HG02763 (cell line): ENCODE results near the gene STRBP.
A peak's percentile ranks its signal among the peaks of the same experiment; 100 is the strongest.
"Not testable (repeated sequence)": the region's sequence is repeated elsewhere in the genome, so short reads cannot be mapped to it uniquely, and the experiment has no call there.

Source experiments
- ATAC-seq: cut with Tn5 transposase; IDR thresholded peaks from one replicate; pipeline ENCODE4 v1.9.1; 2021; ENCODE audit warnings: mild to moderate bottlenecking, moderate library complexity; ENCODE audit not compliant: unreplicated experiment

The STRBP gene

DNA sequence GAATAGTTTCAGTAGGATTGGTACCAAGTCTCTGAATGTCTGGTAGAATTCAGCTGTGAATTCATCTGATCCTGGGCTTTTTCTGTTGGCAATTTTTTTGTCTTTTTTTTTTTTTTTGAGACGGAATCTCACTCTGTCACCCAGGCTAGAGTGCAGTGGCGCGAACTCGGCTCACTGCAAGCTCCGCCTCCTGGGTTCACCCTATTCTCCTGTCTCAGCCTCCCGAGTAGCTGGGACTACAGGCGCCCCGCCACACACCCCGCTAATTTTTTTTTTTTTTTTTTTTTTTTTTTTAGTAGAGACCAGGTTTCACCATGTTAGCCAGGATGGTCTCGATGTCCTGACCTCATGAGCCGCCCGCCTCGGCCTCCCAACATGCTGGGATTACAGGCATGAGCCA is 67.9 kb downstream of the STRBP start:
- ATAC-seq = not testable (repeated sequence)

DNA sequence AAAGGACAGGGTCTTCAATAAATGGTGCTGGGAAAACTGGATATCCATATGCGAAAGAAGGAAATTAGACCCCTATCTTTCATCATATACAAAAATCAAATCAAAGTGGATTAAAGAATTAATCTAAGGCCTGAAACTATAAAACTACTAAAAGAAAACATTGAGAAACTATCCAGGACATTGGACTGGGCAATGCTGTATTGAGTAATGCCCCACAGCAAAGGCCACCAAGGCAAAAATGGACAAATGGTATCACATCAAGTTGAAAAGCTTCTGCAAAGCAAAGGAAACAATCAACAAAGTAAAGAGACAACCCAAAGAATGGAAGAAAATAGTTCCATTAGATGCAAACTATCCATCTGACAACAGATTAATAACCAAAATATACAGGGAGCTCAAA is 72.3 kb downstream of the STRBP start:
- no peak for ATAC-seq

DNA sequence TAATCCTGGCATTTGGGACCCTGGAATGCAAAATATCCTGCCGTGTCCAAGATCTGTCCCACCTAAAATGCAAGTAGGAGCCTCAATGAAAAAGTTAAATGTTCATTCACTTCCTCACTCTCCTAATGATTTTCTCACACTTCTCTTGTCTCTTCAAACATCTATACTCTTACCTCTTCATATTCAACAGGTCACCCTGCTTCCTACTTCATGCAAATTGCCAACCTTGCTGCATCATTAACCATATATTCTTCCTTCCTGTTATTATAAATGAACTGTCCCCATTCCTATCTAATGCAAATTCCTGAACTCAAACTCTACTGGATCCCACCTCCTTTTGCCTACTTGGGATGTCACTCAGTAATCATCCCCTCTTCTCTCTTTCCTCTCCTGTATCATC is 74.4 kb downstream of the STRBP start:
- no peak for ATAC-seq

DNA sequence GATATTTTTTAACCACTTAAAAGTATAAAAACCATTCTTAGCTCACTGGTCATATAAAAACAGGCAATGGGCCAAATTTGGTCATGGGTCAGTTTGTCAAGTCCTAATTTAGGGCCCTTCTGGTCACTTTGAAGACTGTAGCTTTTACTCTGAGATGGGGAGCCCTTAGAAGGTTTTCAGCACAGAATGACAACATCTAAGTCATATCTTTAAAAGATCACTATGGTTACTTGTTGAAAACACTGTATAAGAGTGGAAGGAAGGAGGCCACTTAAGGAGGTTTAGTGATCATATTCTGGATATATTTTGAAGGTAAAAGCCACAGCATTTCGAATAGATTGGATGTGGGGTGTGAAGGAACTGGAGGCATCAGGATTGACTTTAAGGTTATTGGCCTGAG is 76.7 kb downstream of the STRBP start:
- ATAC-seq = no peak

DNA sequence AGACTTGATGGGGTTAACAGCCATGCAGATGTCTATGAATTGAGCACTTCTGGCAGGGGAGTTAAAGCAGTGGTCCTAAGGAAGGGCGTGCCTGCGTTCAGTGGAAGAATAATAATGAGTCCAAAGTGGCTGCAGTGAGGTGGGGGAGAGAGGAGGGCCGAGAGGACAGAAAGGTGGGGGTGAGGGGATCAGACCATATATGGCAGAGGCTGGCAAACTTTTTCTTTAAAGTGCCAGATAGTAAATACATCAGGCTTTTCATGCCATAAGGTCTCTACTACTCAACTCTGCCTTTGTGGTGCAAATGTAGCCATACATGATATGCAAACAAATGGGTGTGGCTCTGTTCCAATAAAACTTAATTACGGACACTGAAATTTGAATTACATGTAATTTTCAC is 77.1 kb downstream of the STRBP start:
- no peak for ATAC-seq

DNA sequence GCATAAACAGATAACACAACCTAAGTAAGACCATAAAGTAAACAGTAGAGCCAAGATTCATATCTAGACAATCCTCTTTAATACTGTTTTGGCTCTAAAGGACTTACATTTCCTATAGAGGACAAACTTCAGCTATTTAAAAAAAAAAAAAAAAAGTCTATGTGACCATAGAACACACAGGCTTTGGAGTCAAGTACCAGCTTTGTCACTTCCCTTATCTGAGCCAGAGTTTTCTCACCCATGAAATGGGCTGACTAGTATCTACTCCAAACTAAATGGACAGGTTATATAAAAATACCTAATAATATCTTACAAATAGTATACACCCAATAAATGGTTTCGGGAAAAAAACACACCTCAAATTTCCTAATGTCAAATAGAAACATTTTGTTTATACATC is 81.3 kb downstream of the STRBP start:
- ATAC-seq = no peak

DNA sequence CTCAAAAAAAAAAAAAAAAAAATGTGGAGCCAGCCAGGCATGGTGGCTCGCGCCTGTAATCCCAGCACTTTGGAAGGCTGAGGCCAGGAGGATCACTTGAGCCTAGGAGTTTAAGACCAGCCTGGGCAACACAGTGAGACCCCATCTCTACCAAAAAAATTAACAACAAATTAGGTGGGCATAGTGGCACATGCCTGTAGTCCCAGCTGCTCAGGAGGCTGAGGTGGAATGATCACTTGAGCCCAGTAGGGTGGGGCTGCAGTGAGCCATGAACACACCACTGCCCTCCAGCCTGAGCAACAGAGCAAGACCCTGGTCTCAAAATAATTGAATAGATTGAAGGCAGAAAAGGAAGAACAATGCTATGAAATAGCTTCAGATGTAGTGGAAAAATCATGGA is 82.4 kb downstream of the STRBP start:
- ATAC-seq = not testable (repeated sequence)

DNA sequence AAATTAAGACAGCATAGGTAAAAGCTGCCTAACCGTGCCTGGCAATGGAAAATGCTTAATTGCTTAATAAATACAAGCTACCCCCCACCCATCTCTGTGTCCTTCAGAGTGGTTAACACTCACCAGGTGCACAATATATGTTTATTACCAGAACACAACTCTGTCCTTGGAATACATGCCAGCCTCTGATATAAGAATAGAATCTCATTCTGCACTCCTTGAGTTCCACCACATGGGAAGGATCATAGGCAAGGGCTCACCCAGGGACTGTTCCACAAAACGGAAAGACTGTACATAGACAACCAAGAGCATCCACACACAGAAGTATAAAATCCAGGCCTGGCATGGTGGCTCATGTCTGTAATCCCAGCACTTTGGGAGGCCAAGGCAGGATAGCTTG is 91.4 kb downstream of the STRBP start:
- ATAC-seq = no peak

DNA sequence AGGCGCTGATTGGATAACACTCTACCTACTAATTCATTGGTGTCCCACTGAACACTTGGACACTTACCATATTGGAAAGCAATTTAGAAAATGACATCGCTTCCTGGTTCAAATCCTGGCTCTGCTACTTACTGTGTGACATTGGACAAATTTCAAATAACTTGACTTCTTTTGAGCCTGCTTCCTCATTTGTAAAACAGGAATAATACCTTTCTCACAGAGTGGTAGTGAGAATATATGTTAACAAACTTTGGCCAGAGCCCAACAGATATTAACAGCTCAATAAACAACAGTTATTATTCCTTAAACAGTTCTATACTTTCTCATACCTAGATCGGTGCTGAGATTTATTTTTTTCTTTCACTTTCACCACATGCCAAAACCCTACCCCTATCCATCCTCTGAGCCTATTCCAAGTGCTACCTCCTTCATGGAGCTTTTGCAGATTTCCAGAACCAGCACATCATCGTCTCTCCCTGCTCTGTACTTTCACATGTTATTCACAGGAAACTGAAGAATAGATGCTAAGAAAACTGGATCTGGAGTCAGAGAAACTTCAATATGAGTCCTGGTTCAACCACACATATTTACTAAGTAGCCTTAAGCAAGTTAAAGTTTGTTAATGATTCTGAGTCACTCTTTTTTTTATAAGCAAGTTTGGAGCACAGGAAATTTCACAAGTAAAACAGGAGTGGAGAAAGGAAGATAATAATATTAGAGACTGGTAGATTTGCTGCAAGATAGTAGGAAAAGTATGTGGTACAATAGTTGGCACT is 92.3 kb downstream of the STRBP start:
- no peak for ATAC-seq

DNA sequence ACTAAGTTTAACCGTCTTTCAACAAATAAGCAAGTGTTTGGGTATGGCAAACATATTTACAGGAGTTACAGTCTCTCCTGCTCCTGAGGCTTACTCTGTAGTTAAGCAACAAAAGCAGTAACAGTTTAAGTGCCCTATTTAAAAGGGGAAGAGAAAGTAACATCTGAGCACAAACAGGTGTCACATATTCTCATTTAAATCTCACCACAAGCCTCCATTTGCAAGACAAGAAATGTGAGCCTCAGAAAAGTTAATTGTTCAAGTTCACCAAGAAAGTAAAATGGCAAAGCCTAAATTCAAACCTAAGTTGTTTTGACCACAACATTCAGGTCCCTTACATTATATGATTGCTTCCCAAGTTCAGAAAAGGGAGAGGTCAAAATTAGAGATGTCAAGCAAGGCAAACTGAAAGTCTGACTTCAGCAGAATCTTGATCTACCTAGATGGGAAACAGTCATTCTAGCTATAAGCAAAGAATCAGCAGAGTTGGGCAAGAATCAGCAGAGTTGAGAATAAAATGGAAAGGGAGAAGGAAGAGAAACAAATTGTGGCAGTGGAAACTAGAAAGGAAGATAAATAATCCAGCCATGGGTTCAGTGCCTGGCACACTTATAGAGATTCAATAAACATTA is 93.4 kb downstream of the STRBP start:
- peak; percentile 77 for ATAC-seq

DNA sequence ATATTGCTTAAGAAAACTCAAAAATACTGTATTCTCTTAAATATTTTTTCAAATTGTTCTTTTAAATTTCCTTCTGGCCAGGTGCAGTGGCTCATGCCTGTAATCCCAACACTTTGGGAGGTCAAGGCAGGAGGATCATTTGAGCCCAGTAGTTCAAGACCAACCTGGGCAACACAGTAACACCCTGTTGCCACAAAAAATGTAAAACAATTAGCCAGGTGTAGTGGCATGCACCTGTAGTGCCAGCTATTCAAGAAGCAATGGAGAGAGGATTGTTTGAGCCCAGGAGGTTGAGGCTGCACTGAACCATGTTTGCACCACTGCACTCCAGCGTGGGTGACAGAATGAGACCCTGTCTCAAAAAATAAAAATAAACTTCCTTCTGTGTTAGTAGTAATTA is 94.3 kb downstream of the STRBP start:
- no peak for ATAC-seq

DNA sequence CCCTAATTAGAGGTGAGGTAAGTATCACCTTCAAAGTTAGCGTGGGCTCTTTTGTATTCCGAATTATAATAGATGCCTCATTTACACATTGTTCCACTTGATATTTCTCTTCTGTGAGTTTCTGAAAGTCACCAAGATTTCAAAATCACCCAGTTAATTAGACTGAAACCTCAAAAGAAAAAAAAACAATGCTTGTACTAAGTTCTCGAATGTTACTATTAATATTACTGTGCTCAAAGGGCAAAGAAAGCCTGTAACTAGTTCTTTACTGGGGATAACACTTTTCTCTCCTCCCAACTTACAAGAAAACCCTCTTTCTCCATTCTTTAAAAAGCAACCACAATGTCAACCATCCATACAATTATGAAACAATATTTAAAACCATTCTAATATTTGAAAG is 98.5 kb downstream of the STRBP start:
- no peak for ATAC-seq

DNA sequence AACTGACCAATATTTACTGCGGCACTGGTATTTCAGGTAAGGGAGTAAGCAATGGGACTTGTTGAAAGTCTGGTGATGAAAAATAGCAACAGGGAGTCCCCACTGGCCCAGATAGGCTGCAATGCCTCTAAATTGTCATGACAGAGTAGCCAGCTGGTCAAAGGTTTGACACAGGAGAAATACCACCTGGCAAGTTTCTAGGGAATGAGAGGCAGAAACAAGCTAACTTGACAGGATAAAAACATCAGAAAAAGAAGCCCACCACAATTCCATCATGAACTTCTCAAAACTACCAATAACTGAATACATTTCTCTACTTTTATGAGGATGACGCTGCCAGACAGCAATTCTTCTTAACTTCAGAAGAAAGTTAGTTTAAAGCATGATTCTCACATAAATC is 99.8 kb downstream of the STRBP start:
- no peak for ATAC-seq

DNA sequence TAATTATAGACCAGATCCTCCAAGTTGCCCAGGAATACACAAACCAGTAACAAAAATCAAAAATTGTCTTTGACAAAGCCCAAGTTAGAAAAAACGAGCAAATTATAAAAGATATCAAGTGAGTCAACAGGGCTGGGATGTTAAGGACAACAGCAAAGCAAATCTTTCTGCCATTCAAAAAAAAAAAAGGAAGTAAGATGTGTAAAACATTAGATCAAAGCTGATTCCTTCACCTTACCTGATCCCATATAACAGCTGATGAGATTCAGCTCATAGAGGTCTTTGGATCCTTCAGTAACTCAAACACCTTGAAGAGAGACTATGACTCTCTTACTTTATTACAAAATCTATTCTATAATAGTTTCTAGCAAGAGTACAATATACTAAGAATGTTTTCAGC is 100.9 kb downstream of the STRBP start:
- no peak for ATAC-seq

DNA sequence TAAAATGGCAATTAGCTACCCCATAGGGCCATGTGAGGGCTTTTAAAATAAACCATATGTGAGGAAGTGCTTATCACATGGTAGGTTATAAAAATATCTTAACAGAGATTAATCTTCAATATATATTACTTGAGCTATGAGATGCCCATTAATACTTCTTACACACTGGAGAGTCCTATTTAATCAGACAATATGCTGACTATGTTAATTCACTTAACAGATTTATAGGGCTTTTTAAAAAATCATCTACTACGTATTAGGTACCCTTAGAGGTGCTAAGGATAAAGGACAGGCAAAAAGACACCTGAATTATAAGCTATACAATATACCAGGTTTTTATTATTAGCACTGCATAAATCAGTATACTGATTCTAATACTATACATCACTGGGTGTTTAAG is 102.6 kb downstream of the STRBP start:
- no peak for ATAC-seq

DNA sequence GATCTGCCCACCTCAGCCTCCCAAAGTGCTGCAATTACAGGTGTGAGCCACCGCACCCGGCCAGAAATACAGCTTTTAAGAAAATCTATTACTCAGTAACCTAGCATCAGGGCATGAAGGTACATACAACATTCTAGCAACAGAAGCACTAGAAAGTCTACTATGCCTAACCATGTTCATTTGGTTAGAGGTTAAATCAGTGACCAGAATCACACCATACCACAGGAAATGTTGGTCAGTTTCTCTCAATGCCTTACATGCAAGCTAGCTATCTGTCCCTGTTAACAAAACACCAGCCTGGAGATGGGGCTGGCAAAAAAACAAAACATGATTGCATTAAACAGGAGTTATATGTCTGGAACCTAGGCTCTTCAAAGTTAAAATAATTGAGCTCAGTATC is 104.1 kb downstream of the STRBP start:
- no peak for ATAC-seq

DNA sequence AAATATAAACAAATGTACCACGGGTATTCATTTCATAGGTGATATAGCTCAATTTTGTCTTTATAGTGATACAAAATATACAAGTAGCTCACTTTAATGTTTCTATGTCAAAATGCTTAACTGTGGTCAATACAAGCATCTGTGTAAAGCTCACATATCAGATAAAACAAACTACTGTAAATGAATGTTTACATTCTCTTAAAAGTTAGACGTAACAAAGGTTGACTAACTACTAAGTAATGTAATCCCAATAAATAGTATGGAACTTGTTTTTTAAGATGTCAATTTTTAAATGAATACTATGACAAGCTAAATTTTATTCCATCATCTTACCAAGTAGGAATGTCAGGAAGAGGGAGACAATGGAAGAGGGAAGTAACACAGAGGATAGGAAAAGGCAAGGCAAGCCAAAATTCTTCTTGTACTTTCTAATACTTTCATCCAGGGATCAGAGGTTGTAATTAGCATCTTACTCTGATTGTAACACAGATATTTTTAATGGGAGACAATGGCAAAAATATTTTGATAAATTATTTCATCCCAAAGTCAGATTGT is 105.5 kb downstream of the STRBP start:
- no peak for ATAC-seq

DNA sequence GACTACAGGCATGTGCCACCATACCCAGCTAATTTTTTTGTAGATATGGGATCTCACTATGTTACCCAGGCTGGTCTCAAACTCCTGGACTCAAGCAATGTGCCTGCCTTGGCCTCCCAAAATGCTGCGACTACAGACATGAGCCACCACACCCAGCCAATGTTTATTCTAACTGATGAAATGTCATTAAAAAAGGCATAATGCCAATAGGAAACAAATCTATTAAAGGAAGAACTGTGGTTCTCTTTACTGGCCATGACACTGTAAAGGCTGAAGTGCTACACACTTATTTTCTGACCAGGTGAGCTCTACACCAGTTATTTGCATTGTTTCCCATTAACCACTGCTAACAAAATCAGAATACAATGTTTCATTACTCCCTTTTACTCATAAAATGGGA is 106.0 kb downstream of the STRBP start:
- no peak for ATAC-seq

DNA sequence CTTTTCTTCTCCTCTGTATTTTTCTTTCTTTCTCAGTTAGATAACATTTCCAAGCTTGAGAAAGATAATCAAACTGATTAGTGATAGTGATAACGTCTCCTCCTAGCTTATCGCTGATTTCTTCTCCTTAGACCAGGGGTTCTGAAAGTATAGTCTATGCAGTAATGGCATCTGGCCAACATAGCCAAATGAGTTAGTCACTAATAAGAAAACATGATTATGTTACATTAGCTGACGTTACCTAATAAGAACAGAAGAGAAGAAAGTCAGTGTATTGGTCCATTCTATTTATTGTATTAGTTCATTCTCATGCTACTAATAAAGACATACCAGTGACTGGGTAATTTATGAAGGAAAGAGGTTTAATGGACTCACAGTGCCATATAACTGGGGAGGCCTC is 111.2 kb downstream of the STRBP start:
- no peak for ATAC-seq

DNA sequence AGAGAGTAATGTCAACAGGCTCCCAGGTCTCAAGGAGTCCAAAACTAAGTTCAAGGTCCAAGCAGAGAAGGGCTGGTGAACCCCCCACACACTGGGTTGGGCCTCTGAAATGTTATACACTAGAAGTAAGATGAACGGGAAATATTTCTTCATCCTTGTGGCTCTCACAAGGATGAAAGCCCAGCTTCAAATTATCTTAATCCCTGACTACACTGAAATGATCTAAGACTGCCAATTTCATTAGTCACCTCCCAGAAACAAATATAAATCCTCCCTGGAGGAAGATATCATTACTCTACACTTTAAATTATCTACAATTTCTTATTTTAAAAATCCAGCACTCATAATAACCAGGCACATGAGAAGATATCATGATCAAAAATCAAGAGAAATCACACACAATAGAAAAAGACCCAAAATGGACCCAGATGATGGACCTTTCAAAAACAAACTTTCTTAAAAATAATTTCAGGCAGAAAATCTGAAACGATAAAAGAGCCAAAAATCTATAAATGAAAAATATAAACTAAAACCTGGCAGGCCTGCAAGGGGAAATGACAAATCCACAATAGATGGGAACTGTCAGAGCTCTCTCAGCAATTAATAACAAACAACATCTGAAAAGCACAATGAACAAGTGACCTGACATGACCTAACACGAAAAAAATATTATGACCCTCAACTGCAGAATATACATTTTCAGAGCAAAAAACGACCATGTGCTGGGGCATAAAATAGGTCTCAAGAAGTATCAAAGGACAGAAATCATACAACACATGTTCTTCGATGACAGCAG is 117.5 kb downstream of the STRBP start:
- no peak for ATAC-seq

DNA sequence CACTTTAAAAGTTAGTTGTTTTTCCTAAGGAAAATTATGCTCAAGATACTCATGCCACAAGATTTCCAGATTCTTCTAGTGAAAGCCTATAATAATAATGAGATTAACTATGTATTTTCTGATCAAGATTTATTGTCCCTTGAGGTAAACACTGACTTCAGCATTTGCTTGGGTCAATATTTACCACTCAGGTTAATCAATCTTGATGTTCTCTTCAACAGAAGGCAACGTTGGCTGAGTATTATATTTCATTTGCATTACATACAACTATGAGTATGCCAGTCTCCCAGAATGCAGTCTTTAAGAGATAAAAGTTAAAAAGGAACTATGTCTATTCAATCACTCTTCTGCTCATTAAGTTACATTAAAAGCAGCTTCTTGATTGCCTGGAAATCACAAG is 119.3 kb downstream of the STRBP start:
- ATAC-seq = no peak

DNA sequence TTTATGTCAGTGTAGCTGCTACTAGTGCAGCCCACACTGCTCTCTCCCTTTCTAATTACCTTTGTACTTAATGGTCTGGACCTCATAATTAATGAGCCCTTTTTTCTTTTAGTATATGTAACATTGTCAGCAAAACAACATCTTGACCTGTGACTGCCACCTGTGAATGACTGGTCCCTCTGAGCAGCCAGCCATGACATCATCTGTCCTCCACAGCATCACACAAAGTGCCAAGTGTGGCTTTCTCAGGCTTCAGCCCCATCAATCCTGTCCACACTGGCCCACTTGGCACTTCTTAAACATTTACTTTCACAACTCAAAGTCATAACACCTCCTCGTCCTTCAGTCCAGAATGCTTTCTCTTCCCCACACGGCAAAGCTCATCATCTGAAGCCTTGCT is 130.2 kb downstream of the STRBP start:
- ATAC-seq = no peak
